SK-N-SH treated with all-trans-retinoic acid at 6 μM for 48 hours (cell line): ENCODE data around the gene ANKRD40CL.

Experiments used
- ATAC-seq: fragments of 200-7000 bp; cut with Tn5 transposase; 3 replicates; pipeline ENCODE4 v1.9.1; 2020; ENCODE audit warnings: mild to moderate bottlenecking, moderate library complexity
- ARNTL ChIP-seq: fragments of 450-650 bp; formaldehyde crosslinking; IDR thresholded peaks from 2 replicates; pipeline ENCODE4 v1.5.0; 2020; ENCODE audit warnings: low read depth, mild to moderate bottlenecking, moderate library complexity, borderline replicate concordance
- BACH2 ChIP-seq: fragments of 250-450 bp; sonication (Bioruptor Pico); IDR thresholded peaks from 2 replicates; pipeline ENCODE4 v1.9.0; 2021; ENCODE audit warnings: mild to moderate bottlenecking, borderline replicate concordance
- ESRRG ChIP-seq: fragments of 250-450 bp; sonication (Bioruptor Pico); IDR thresholded peaks from 2 replicates; pipeline ENCODE4 v1.6.1; 2021; ENCODE audit warnings: mild to moderate bottlenecking
- GLIS3 ChIP-seq: fragments of 250-450 bp; sonication (Bioruptor Pico); IDR thresholded peaks from 2 replicates; pipeline ENCODE4 v1.5.0; 2020; ENCODE audit warnings: mild to moderate bottlenecking, moderate library complexity
- ISL1 ChIP-seq: fragments of 250-450 bp; sonication (Bioruptor Pico); IDR thresholded peaks from 2 replicates; pipeline ENCODE4 v2.1.2; 2022; ENCODE audit warnings: mild to moderate bottlenecking, moderate library complexity
- OSR1 ChIP-seq: fragments of 250-450 bp; sonication (Bioruptor Pico); IDR thresholded peaks from 2 replicates; pipeline ENCODE4 v1.8.0; 2022; ENCODE audit warnings: moderate library complexity, mild to moderate bottlenecking, inconsistent platforms
- PATZ1 ChIP-seq: fragments of 250-450 bp; sonication (Bioruptor Pico); IDR thresholded peaks from 2 replicates; pipeline ENCODE4 v1.8.0; 2020; ENCODE audit warnings: mild to moderate bottlenecking, moderate library complexity, borderline replicate concordance
- PPARA ChIP-seq: fragments of 250-450 bp; sonication (Bioruptor Pico); IDR thresholded peaks from 2 replicates; pipeline ENCODE4 v1.5.0; 2020; ENCODE audit warnings: mild to moderate bottlenecking, borderline replicate concordance
- RARB ChIP-seq: fragments of 250-450 bp; sonication (Bioruptor Pico); IDR thresholded peaks from 2 replicates; pipeline ENCODE4 v1.8.0; 2021; ENCODE audit warnings: mild to moderate bottlenecking, moderate library complexity
- SNAI2 ChIP-seq: fragments of 250-450 bp; sonication (Bioruptor Pico); IDR thresholded peaks from 2 replicates; pipeline ENCODE4 v1.5.0; 2020; ENCODE audit warnings: mild to moderate bottlenecking, moderate library complexity
- TCF4 ChIP-seq: fragments of 250-450 bp; sonication (Bioruptor Pico); IDR thresholded peaks from 2 replicates; pipeline ENCODE4 v1.8.0; 2021; ENCODE audit warnings: mild to moderate bottlenecking, moderate library complexity, borderline replicate concordance
- TOX ChIP-seq: fragments of 250-450 bp; sonication (Bioruptor Pico); IDR thresholded peaks from 2 replicates; pipeline ENCODE4 v1.8.0; 2021; ENCODE audit warnings: mild to moderate bottlenecking, moderate library complexity, borderline replicate concordance
- ZC3H10 ChIP-seq: fragments of 250-450 bp; sonication (Bioruptor Pico); IDR thresholded peaks from 2 replicates; pipeline ENCODE4 v1.5.1; 2021; ENCODE audit warnings: mild to moderate bottlenecking, moderate library complexity
- ZFP3 ChIP-seq: fragments of 250-450 bp; sonication (Bioruptor Pico); IDR thresholded peaks from 2 replicates; pipeline ENCODE4 v1.5.0; 2020; ENCODE audit warnings: mild to moderate bottlenecking, moderate library complexity
- ZFP30 ChIP-seq: fragments of 450-650 bp; formaldehyde crosslinking; IDR thresholded peaks from 2 replicates; pipeline ENCODE4 v1.5.0; 2022; ENCODE audit warnings: mild to moderate bottlenecking, moderate library complexity
- ZNF70 ChIP-seq: fragments of 450-650 bp; formaldehyde crosslinking; IDR thresholded peaks from 2 replicates; pipeline ENCODE4 v1.5.0; 2020; ENCODE audit warnings: mild to moderate bottlenecking, moderate library complexity
- ZNF8 ChIP-seq: fragments of 450-650 bp; formaldehyde crosslinking; IDR thresholded peaks from 2 replicates; pipeline ENCODE4 v1.5.0; 2020; ENCODE audit warnings: mild to moderate bottlenecking, moderate library complexity
- TF ChIP-seq, protein P1 (sequence below): fragments of 250-450 bp; sonication (Bioruptor Pico); IDR thresholded peaks from 2 replicates; pipeline ENCODE4 v1.8.0; 2021; ENCODE audit warnings: low read depth, mild to moderate bottlenecking, moderate library complexity, borderline replicate concordance
- TF ChIP-seq, protein P2 (sequence below): fragments of 250-450 bp; sonication (Bioruptor Pico); IDR thresholded peaks from 2 replicates; pipeline ENCODE4 v1.5.1; 2020; ENCODE audit warnings: low read depth, mild to moderate bottlenecking, moderate library complexity
- TF ChIP-seq, protein P3 (sequence below): fragments of 250-450 bp; sonication (Bioruptor Pico); IDR thresholded peaks from 2 replicates; pipeline ENCODE4 v1.5.0; 2020; ENCODE audit warnings: mild to moderate bottlenecking, moderate library complexity
- TF ChIP-seq, protein P4 (sequence below): fragments of 250-450 bp; sonication (Bioruptor Pico); IDR thresholded peaks from 2 replicates; pipeline ENCODE4 v1.5.1; 2021; ENCODE audit warnings: mild to moderate bottlenecking, moderate library complexity

ANKRD40CL gene

DNA sequence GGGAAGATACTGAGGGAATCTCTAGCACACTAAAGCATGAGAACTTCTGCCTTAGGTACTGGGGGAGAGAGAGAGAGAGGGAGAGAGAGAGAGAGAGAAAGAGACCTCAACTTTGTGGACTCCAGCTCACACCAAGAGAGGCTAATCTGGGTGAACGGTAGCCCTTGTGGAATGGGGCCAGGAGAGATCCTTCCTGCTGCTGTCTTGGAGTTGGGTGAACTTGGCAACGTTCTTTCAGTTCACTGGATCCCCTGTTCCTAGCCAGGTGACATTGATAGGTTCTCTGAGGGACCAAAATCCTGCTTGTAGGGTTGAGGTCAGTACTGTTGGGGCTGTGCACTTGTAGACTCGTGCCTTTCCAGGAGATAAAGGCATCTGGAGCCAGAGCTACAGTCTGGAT is 41.6 kb upstream of the ANKRD40CL start:
- TF ChIP-seq, protein P1, sequence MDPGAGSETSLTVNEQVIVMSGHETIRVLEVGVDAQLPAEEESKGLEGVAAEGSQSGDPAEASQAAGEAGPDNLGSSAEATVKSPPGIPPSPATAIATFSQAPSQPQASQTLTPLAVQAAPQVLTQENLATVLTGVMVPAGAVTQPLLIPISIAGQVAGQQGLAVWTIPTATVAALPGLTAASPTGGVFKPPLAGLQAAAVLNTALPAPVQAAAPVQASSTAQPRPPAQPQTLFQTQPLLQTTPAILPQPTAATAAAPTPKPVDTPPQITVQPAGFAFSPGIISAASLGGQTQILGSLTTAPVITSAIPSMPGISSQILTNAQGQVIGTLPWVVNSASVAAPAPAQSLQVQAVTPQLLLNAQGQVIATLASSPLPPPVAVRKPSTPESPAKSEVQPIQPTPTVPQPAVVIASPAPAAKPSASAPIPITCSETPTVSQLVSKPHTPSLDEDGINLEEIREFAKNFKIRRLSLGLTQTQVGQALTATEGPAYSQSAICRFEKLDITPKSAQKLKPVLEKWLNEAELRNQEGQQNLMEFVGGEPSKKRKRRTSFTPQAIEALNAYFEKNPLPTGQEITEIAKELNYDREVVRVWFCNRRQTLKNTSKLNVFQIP (CRISPR knock-in tag): no peak
- no peak for TF ChIP-seq TCF4 (CRISPR knock-in tag)
- TF ChIP-seq ZC3H10 (CRISPR knock-in tag): no peak

GRCh38 chr17:50808413-50808812 is 41.1 kb upstream of the ANKRD40CL start:
- no peak for ATAC-seq
- no peak for TF ChIP-seq TCF4 (CRISPR knock-in tag)
- TF ChIP-seq RARB (CRISPR knock-in tag): no peak
- TF ChIP-seq SNAI2: no peak
- no peak for TF ChIP-seq ZFP3 (CRISPR knock-in tag)
- no peak for TF ChIP-seq PATZ1 (CRISPR knock-in tag)
- TF ChIP-seq, protein P2, sequence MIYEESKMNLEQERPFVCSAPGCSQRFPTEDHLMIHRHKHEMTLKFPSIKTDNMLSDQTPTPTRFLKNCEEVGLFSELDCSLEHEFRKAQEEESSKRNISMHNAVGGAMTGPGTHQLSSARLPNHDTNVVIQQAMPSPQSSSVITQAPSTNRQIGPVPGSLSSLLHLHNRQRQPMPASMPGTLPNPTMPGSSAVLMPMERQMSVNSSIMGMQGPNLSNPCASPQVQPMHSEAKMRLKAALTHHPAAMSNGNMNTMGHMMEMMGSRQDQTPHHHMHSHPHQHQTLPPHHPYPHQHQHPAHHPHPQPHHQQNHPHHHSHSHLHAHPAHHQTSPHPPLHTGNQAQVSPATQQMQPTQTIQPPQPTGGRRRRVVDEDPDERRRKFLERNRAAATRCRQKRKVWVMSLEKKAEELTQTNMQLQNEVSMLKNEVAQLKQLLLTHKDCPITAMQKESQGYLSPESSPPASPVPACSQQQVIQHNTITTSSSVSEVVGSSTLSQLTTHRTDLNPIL (CRISPR knock-in tag): no peak
- no peak for TF ChIP-seq ZNF70 (CRISPR knock-in tag)
- TF ChIP-seq ZNF8 (CRISPR knock-in tag): no peak
- no peak for TF ChIP-seq OSR1 (CRISPR knock-in tag)
- no peak for TF ChIP-seq BACH2 (CRISPR knock-in tag)
- no peak for TF ChIP-seq ZFP30 (CRISPR knock-in tag)

More for the DNA sequence above, 41.6 kb upstream of the ANKRD40CL start:
- no peak for ATAC-seq

- TF ChIP-seq ISL1: no peak
- TF ChIP-seq ZFP3 (CRISPR knock-in tag): no peak
- no peak for TF ChIP-seq RARB (CRISPR knock-in tag)
- TF ChIP-seq TOX (CRISPR knock-in tag): no peak
- no peak for TF ChIP-seq ZNF70 (CRISPR knock-in tag)
- TF ChIP-seq GLIS3 (CRISPR knock-in tag): no peak
- TF ChIP-seq ARNTL (CRISPR knock-in tag): no peak
- TF ChIP-seq SNAI2: no peak
- TF ChIP-seq, protein P1 (CRISPR knock-in tag): no peak
- no peak for TF ChIP-seq ESRRG
- no peak for TF ChIP-seq PATZ1 (CRISPR knock-in tag)
- no peak for TF ChIP-seq PPARA (CRISPR knock-in tag)
- no peak for TF ChIP-seq ZC3H10 (CRISPR knock-in tag)
- TF ChIP-seq OSR1 (CRISPR knock-in tag): no peak
- TF ChIP-seq, protein P3, sequence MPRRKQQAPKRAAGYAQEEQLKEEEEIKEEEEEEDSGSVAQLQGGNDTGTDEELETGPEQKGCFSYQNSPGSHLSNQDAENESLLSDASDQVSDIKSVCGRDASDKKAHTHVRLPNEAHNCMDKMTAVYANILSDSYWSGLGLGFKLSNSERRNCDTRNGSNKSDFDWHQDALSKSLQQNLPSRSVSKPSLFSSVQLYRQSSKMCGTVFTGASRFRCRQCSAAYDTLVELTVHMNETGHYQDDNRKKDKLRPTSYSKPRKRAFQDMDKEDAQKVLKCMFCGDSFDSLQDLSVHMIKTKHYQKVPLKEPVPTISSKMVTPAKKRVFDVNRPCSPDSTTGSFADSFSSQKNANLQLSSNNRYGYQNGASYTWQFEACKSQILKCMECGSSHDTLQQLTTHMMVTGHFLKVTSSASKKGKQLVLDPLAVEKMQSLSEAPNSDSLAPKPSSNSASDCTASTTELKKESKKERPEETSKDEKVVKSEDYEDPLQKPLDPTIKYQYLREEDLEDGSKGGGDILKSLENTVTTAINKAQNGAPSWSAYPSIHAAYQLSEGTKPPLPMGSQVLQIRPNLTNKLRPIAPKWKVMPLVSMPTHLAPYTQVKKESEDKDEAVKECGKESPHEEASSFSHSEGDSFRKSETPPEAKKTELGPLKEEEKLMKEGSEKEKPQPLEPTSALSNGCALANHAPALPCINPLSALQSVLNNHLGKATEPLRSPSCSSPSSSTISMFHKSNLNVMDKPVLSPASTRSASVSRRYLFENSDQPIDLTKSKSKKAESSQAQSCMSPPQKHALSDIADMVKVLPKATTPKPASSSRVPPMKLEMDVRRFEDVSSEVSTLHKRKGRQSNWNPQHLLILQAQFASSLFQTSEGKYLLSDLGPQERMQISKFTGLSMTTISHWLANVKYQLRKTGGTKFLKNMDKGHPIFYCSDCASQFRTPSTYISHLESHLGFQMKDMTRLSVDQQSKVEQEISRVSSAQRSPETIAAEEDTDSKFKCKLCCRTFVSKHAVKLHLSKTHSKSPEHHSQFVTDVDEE (CRISPR knock-in tag): no peak
- TF ChIP-seq, protein P4, sequence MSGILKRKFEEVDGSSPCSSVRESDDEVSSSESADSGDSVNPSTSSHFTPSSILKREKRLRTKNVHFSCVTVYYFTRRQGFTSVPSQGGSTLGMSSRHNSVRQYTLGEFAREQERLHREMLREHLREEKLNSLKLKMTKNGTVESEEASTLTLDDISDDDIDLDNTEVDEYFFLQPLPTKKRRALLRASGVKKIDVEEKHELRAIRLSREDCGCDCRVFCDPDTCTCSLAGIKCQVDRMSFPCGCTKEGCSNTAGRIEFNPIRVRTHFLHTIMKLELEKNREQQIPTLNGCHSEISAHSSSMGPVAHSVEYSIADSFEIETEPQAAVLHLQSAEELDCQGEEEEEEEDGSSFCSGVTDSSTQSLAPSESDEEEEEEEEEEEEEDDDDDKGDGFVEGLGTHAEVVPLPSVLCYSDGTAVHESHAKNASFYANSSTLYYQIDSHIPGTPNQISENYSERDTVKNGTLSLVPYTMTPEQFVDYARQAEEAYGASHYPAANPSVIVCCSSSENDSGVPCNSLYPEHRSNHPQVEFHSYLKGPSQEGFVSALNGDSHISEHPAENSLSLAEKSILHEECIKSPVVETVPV (CRISPR knock-in tag): no peak
- ATAC-seq: no peak
Measured at GRCh38 chr17:50807675-50808074, 40.4 kb upstream of the ANKRD40CL start.
